Measurements from ENCODE around the gene PLPPR2. TPM values are rescaled to one million over a fixed set of nuclear protein-coding genes. Genes with fewer than 3 reads are reported as not detected.
"Not testable (repeated sequence)": the region's sequence is repeated elsewhere in the genome, so short reads cannot be mapped to it uniquely, and the experiment has no call there.

Gene PLPPR2
- total RNA-seq, 1 experiment from 2014 or later, result 5.6 TPM

- peaks cover 23% of the 10 kb centered on the region for H3K36me3 Mint-ChIP-seq (ENCODE audit: insufficient read depth, unreplicated experiment)
- H3K27ac Mint-ChIP-seq (ENCODE audit: unreplicated experiment), result peak overlapping the region; percentile 50
- peaks cover 6% of the 10 kb centered on the region for H3K4me1 Mint-ChIP-seq (ENCODE audit: low read depth, unreplicated experiment)
- BruUV-seq (replicated peaks), result TSS peak; percentile 23
- intact Hi-C loops (cut with micrococcal nuclease; ENCODE audit: unreplicated experiment), result no loop called here
- ChIA-PET CTCF (interaction anchor here (0.5 to 2.3 kb wide), 3 partner anchors 43 to 101 kb away, joined by 3 to 12 read pairs (median 9); no protein-coding TSS in a partner anchor), POLR2A (interaction anchor here (0.7 kb wide), 1 partner anchor 45 kb away, joined by 3 read pairs; no protein-coding TSS in a partner anchor)
- Histone ChIP-seq H3K36me3 (ENCODE audit: control insufficient read depth, insufficient read depth, low read length) (peaks cover 7% of the 10 kb centered on the region), H3K27me3 (replicated peaks; ENCODE audit: control insufficient read depth, insufficient read depth, low read length) (no peaks in the 10 kb centered on the region), H3K4me1 (peaks cover 14% of the 10 kb centered on the region), H3K9me3 (no peaks in the 10 kb centered on the region), H3K4me3 (ENCODE audit: low read depth, low read length) (peak overlapping the region; percentile 88)
- TF ChIP-seq, protein P1, sequence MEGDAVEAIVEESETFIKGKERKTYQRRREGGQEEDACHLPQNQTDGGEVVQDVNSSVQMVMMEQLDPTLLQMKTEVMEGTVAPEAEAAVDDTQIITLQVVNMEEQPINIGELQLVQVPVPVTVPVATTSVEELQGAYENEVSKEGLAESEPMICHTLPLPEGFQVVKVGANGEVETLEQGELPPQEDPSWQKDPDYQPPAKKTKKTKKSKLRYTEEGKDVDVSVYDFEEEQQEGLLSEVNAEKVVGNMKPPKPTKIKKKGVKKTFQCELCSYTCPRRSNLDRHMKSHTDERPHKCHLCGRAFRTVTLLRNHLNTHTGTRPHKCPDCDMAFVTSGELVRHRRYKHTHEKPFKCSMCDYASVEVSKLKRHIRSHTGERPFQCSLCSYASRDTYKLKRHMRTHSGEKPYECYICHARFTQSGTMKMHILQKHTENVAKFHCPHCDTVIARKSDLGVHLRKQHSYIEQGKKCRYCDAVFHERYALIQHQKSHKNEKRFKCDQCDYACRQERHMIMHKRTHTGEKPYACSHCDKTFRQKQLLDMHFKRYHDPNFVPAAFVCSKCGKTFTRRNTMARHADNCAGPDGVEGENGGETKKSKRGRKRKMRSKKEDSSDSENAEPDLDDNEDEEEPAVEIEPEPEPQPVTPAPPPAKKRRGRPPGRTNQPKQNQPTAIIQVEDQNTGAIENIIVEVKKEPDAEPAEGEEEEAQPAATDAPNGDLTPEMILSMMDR (IDR thresholded peaks at IDR 0.05; ENCODE audit: insufficient read depth in 1 of 2, low read depth in 1 of 2, low read length in 1 of 2, severe bottlenecking in 1 of 2, unreplicated experiment in 1 of 2), result no peak
- H3K27me3 Mint-ChIP-seq (ENCODE audit: insufficient read depth, unreplicated experiment), result no peaks in the 10 kb centered on the region
- H3K9me3 Mint-ChIP-seq (ENCODE audit: unreplicated experiment), result no peaks in the 10 kb centered on the region
- H3K4me3 Mint-ChIP-seq (ENCODE audit: unreplicated experiment), result peak overlapping the region; percentile 77
- no peak for DNase-seq
These were observed 16.5 kb upstream of the PLPPR2 start for GRCh38 chr19:11338569-11339253.

DNA sequence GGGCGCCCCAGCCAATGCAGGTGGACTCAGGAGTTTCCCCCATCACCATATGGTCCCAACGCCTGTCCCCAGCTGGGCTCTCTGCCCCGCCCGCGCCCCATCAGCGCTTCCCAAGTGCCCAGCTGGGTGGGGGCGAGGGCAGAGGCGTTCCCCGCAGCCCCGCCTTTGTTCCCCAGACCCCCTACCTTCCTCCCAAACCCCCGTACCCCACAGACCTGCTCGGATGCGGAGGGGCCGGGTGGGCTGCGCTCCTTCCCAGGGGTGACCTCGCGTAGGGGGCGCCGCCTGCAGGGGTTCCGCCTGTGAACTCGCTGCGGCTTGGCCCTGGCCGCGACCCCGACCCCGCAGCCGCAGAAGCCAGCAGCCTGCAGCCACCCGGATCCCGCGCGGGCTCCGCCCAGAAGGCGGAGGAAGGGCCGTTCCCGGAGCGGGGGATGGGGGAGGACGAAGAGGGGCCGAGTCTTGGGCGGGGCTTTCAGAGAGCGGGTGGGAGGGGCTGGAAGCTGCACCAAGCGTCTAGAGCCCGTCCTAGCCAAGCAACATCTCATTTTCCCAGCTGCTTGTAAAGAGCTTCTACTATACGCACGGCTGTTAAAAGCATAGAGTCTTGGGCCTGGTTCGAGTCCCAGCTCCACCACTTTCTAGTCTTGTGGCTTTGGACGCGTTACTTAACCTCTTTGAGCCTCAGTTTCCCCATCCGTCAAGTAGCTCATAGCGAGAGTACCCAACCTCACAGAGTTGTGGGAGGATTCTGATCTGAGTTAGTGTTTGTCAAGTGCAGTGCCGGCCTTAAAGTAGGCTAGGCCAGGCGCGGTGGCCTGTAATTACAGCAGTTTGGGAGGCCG is 15.8 kb upstream of the PLPPR2 start, which contains the start of gene RAB3D:
Gene RAB3D (minus strand): TSS at position 404 of the 845 bp plus-strand sequence. CDS start 2,258 bp downstream, outside the sequence.
- peaks cover 10% of the 10 kb centered on the region for H3K4me1 Mint-ChIP-seq (ENCODE audit: low read depth, unreplicated experiment)
- no peaks in the 10 kb centered on the region for H3K9me3 Mint-ChIP-seq (ENCODE audit: unreplicated experiment)
- DNase-seq, result peak; percentile 91 to 92
- no peaks in the 10 kb centered on the region for H3K27me3 Mint-ChIP-seq (ENCODE audit: insufficient read depth, unreplicated experiment)
- CTCF ChIA-PET, result interaction anchor here (0.6 to 2.3 kb wide), 5 partner anchors 8 to 50 kb away, joined by 3 to 12 read pairs (median 5); partner anchors contain the start of gene SWSAP1
- H3K9me3 ChIP-seq, result no peaks in the 10 kb centered on the region
- peak within 1 kb of the TSS; percentile 77 for H3K4me3 Mint-ChIP-seq (ENCODE audit: unreplicated experiment)
- POLR2A ChIA-PET, result interaction anchor here (0.8 to 1.0 kb wide), 2 partner anchors 17 to 35 kb away, joined by 3 to 6 read pairs; partner anchors contain the start of gene SWSAP1
- H3K4me1 ChIP-seq, result peaks cover 20% of the 10 kb centered on the region
- peak within 1 kb of the TSS; percentile 88 for H3K4me3 ChIP-seq (ENCODE audit: low read depth, low read length)
- H3K27ac Mint-ChIP-seq (ENCODE audit: unreplicated experiment), result peak within 1 kb of the TSS; percentile 50
- intact Hi-C loops (cut with micrococcal nuclease; ENCODE audit: unreplicated experiment), result no loop called here
- TF ChIP-seq, protein P1 (IDR thresholded peaks at IDR 0.05; ENCODE audit: insufficient read depth in 1 of 2, low read depth in 1 of 2, low read length in 1 of 2, severe bottlenecking in 1 of 2, unreplicated experiment in 1 of 2), result no peak
- no peaks in the 10 kb centered on the region for H3K27me3 ChIP-seq (replicated peaks; ENCODE audit: control insufficient read depth, insufficient read depth, low read length)
- peaks cover 15% of the 10 kb centered on the region for H3K36me3 Mint-ChIP-seq (ENCODE audit: insufficient read depth, unreplicated experiment)
- BruUV-seq (replicated peaks), result no TSS peak
- H3K36me3 ChIP-seq (ENCODE audit: control insufficient read depth, insufficient read depth, low read length), result peaks cover 7% of the 10 kb centered on the region

- ChIA-PET CTCF (interaction anchor here (0.6 to 2.3 kb wide), 4 partner anchors 35 to 50 kb away, joined by 3 to 12 read pairs (median 7); partner anchors contain the start of gene SWSAP1), POLR2A (interaction anchor here (0.8 to 1.0 kb wide), 2 partner anchors 18 to 35 kb away, joined by 3 to 6 read pairs; partner anchors contain the start of gene SWSAP1)
These were observed 15.1 kb upstream of the PLPPR2 start for GRCh38 chr19:11340099-11340467.

More at GRCh38 chr19:11340099-11340467, 15.1 kb upstream of the PLPPR2 start:
- BruUV-seq (replicated peaks); H3K27ac Mint-ChIP-seq (ENCODE audit: unreplicated experiment); H3K9me3 ChIP-seq; H3K9me3 Mint-ChIP-seq (ENCODE audit: unreplicated experiment); intact Hi-C loops (cut with micrococcal nuclease; ENCODE audit: unreplicated experiment); H3K36me3 Mint-ChIP-seq (ENCODE audit: insufficient read depth, unreplicated experiment); H3K36me3 ChIP-seq (ENCODE audit: control insufficient read depth, insufficient read depth, low read length); H3K27me3 ChIP-seq (replicated peaks; ENCODE audit: control insufficient read depth, insufficient read depth, low read length); DNase-seq; H3K27me3 Mint-ChIP-seq (ENCODE audit: insufficient read depth, unreplicated experiment): not testable (repeated sequence)
- Histone ChIP-seq H3K4me1 (peaks cover 26% of the 10 kb centered on the region), H3K4me3 (ENCODE audit: low read depth, low read length) (peak overlapping the region; percentile 88)
- peaks cover 12% of the 10 kb centered on the region for H3K4me1 Mint-ChIP-seq (ENCODE audit: low read depth, unreplicated experiment)
- H3K4me3 Mint-ChIP-seq (ENCODE audit: unreplicated experiment), result peak overlapping the region; percentile 77

Data from Caco-2 (cell line).